K562 (cell line): Measurements from ENCODE around the gene GARNL3. TPM values are rescaled to one million over a fixed set of nuclear protein-coding genes. Genes with fewer than 3 reads are reported as not detected.

Experiments used
- ATF7 ChIP-seq: fragments of 450-650 bp; IDR thresholded peaks from 2 replicates; pipeline ENCODE4 v1.7.1; 2014; ENCODE audit warnings: mild to moderate bottlenecking, moderate library complexity
- BCLAF1 ChIP-seq, 2 experiments: fragments of 450-650 bp in 1 of 2; IDR thresholded peaks; 2 replicates each; pipeline ENCODE4 v1.6.1; 2011 to 2017; ENCODE audit warnings: low read depth in 2 of 2, antibody characterized with exemption in 1 of 2, borderline replicate concordance in 1 of 2, low read length in 1 of 2, mild to moderate bottlenecking in 1 of 2, mixed read lengths in 1 of 2; ENCODE audit not compliant: control insufficient read depth in 1 of 2
- CHD2 ChIP-seq: IDR thresholded peaks from 2 replicates; pipeline ENCODE4 v1.6.1; 2011; ENCODE audit warnings: low read depth, low read length
- CREB1 ChIP-seq, 2 experiments: sonication (generic) in 1 of 2; formaldehyde crosslinking in 1 of 2; IDR thresholded peaks; 2 replicates each; pipeline versions ENCODE4 v1.6.1 to v1.8.0; 2012 to 2022; ENCODE audit warnings: inconsistent platforms in 1 of 2, mild to moderate bottlenecking in 1 of 2, missing genetic modification reagents in 1 of 2, moderate library complexity in 1 of 2
- HINFP ChIP-seq: fragments of 450-650 bp; conservative IDR thresholded peaks from 2 replicates; pipeline ENCODE4 v1.6.1; 2016; ENCODE audit warnings: missing genetic modification characterization, low read depth, mild to moderate bottlenecking, control low read depth, missing compliant biosample characterization
- HNRNPLL ChIP-seq: fragments of 200-400 bp; formaldehyde crosslinking; IDR thresholded peaks from 2 replicates; pipeline ENCODE4 v1.6.1; 2017; ENCODE audit warnings: low read length, low read depth, mild to moderate bottlenecking; ENCODE audit not compliant: poor library complexity, severe bottlenecking
- MED1 ChIP-seq: sonication (generic); formaldehyde crosslinking; IDR thresholded peaks from 2 replicates; pipeline ENCODE4 v1.8.1; 2023; ENCODE audit warnings: missing genetic modification reagents, borderline replicate concordance
- MNT ChIP-seq, 2 experiments: fragments of 450-650 bp; conservative IDR thresholded peaks; 2 replicates each; pipeline ENCODE4 v1.6.1; 2017; ENCODE audit warnings: mild to moderate bottlenecking in 2 of 2, moderate library complexity in 2 of 2
- NFATC3 ChIP-seq: fragments of 450-650 bp; IDR thresholded peaks from 2 replicates; pipeline ENCODE4 v1.6.1; 2017; ENCODE audit warnings: mild to moderate bottlenecking
- RFX1 ChIP-seq: fragments of 450-650 bp; IDR thresholded peaks from 2 replicates; pipeline ENCODE4 v1.6.1; 2016; ENCODE audit warnings: mild to moderate bottlenecking, moderate library complexity
- SAFB2 ChIP-seq: fragments of 200-400 bp; formaldehyde crosslinking; IDR thresholded peaks from 2 replicates; pipeline ENCODE4 v1.6.1; 2018; ENCODE audit warnings: borderline replicate concordance, low read length, low read depth, moderate library complexity; ENCODE audit not compliant: severe bottlenecking
- SRSF1 ChIP-seq: fragments of 200-400 bp; formaldehyde crosslinking; IDR thresholded peaks from 2 replicates; pipeline ENCODE4 v1.6.1; 2017; ENCODE audit warnings: mild to moderate bottlenecking, low read depth, low read length, moderate library complexity
- STAG1 ChIP-seq: sonication (generic); formaldehyde crosslinking; IDR thresholded peaks from 2 replicates; pipeline ENCODE4 v1.5.0; 2020; ENCODE audit warnings: missing genetic modification reagents, borderline replicate concordance
- ZNF121 ChIP-seq: sonication (generic); formaldehyde crosslinking; conservative IDR thresholded peaks from 2 replicates; pipeline ENCODE4 v1.8.0; 2022; ENCODE audit warnings: missing genetic modification reagents
- ZNF224 ChIP-seq: sonication (generic); formaldehyde crosslinking; IDR thresholded peaks from 2 replicates; pipeline ENCODE4 v1.8.0; 2022; ENCODE audit warnings: mild to moderate bottlenecking, missing genetic modification reagents
- ZNF253 ChIP-seq: fragments of 250-450 bp; sonication (Bioruptor Pico); conservative IDR thresholded peaks from 2 replicates; pipeline ENCODE4 v1.6.1; 2021; ENCODE audit warnings: mild to moderate bottlenecking
- ZNF384 ChIP-seq: IDR thresholded peaks from 2 replicates; pipeline ENCODE4 v1.6.1; 2012; ENCODE audit warnings: low read depth, low read length, improper control_type of control experiment
- polyA plus RNA-seq, 8 experiments: library from polyadenylated mRNA; depleted of rRNA in 4 of 8; stranded (reverse) in 5 of 8; unstranded in 3 of 8; fragments of >200 nt; fragmentation: Nextera tagmentation in 2 of 8; fragmentation: Illumina TruSeq in 1 of 8; extraction: Ambion mirVana in 2 of 8; extraction: Trizol in 1 of 8; gene quantifications; 2 replicates each; pipeline versions ENCODE4 v1.2.1 to v1.2.3, GENCODE V29; 2011 to 2014; ENCODE audit warnings: inconsistent platforms in 1 of 8, missing spikeins in 1 of 8
- total RNA-seq, 7 experiments: library from RNA; depleted of rRNA in 6 of 7; stranded (reverse); fragments of >200 nt in 6 of 7; fragmentation: Illumina TruSeq in 2 of 7; extraction: Trizol in 2 of 7; gene quantifications; 2 replicates each; pipeline versions ENCODE4 v1.2.1 to v1.2.3, GENCODE V29; 2011 to 2021; ENCODE audit warnings: low replicate concordance in 1 of 7
- TF ChIP-seq, protein P1 (sequence below): conservative IDR thresholded peaks from 2 replicates; pipeline ENCODE4 v1.6.1; 2011; ENCODE audit warnings: low read depth, mild to moderate bottlenecking, low read length; ENCODE audit not compliant: control insufficient read depth

GARNL3 gene
- total and polyA plus RNA-seq, 9 of the 15 experiments (the other 6 are each of a cell fraction or from before 2014, with no cell fraction given): 0.35 to 2.7 (median 1.6) TPM

- TF ChIP-seq SAFB2 (no peak), CHD2 (peak; percentile 48; the same call in 1 of the 2 replicates), CREB1 (IDR thresholded peaks at IDR 0.05) (no peak), CREB1 (CRISPR knock-in tag; IDR thresholded peaks at IDR 0.05) (peak; percentile 50), MNT (conservative IDR thresholded peaks at IDR 0.05) (0 out of 4 replicates have a peak, but pooled peaks of 1 of the 2 experiments have one; percentile 11), SRSF1 (no peak), RFX1 (no peak), MED1 (CRISPR knock-in tag) (no peak), STAG1 (CRISPR knock-in tag) (0 out of 2 replicates have a peak, but pooled peaks have one; percentile 27), NFATC3 (no peak), HNRNPLL (peak; percentile 71), ZNF224 (CRISPR knock-in tag) (peak; percentile 55; the same call in 1 of the 2 replicates), ZNF121 (peak; percentile 31; the same call in 1 of the 2 replicates), BCLAF1 (IDR thresholded peaks at IDR 0.05; ENCODE audit: borderline replicate concordance in 1 of 2, control insufficient read depth in 1 of 2, low read depth in 2 of 2, low read length in 1 of 2) (no peak), HINFP (tag) (peak; percentile 92), ZNF253 (CRISPR knock-in tag) (no peak), ATF7 (peak; percentile 53), ZNF384 (0 out of 2 replicates have a peak, but pooled peaks have one; percentile 52)
- TF ChIP-seq, protein P1, sequence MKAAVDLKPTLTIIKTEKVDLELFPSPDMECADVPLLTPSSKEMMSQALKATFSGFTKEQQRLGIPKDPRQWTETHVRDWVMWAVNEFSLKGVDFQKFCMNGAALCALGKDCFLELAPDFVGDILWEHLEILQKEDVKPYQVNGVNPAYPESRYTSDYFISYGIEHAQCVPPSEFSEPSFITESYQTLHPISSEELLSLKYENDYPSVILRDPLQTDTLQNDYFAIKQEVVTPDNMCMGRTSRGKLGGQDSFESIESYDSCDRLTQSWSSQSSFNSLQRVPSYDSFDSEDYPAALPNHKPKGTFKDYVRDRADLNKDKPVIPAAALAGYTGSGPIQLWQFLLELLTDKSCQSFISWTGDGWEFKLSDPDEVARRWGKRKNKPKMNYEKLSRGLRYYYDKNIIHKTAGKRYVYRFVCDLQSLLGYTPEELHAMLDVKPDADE: peak; percentile 90
These were observed 132.5 kb downstream of the GARNL3 start, which contains the start of gene SLC2A8 (continued) for GRCh38 chr9:127396808-127397645.
